H9 (cell line): ENCODE results near the gene WDR64. TPM values are rescaled to one million over a fixed set of nuclear protein-coding genes. Genes with fewer than 3 reads are reported as not detected.
"Not testable (repeated sequence)": the region's sequence is repeated elsewhere in the genome, so short reads cannot be mapped to it uniquely, and the experiment has no call there.

Experiments used
- DNase-seq: peaks from one replicate; pipeline ENCODE4 v3.0.0-alpha.2; 2017
- H2AFZ ChIP-seq: one replicate; pipeline ENCODE4 v1.6.1; 2013; ENCODE audit warnings: mild to moderate bottlenecking, low read length, control low read depth, moderate library complexity
- H2AK5ac ChIP-seq: 2 replicates; pipeline ENCODE4 v1.6.1; 2013; ENCODE audit warnings: low read length, control low read depth, mixed read lengths; ENCODE audit not compliant: insufficient read length
- H2BK120ac ChIP-seq: one replicate; pipeline ENCODE4 v1.6.1; 2013; ENCODE audit warnings: low read depth, mild to moderate bottlenecking, low read length, control low read depth, inconsistent platforms; ENCODE audit not compliant: poor library complexity, severe bottlenecking
- H2BK12ac ChIP-seq: 2 replicates; pipeline ENCODE4 v1.6.1; 2013; ENCODE audit warnings: low read length, control low read depth, mixed read lengths, low read depth; ENCODE audit not compliant: insufficient read length
- H2BK15ac ChIP-seq: 2 replicates; pipeline ENCODE4 v1.6.1; 2013; ENCODE audit warnings: low read depth, low read length, control low read depth
- H2BK20ac ChIP-seq: one replicate; pipeline ENCODE4 v1.6.1; 2013; ENCODE audit warnings: low read depth, mild to moderate bottlenecking, low read length, control low read depth, inconsistent platforms; ENCODE audit not compliant: poor library complexity, severe bottlenecking
- H2BK5ac ChIP-seq: 2 replicates; pipeline ENCODE4 v1.6.1; 2013; ENCODE audit warnings: low read length, control low read depth, mixed read lengths; ENCODE audit not compliant: insufficient read length
- H3K14ac ChIP-seq: 2 replicates; pipeline ENCODE4 v1.6.1; 2013; ENCODE audit warnings: low read length, control low read depth; ENCODE audit not compliant: insufficient read depth
- H3K18ac ChIP-seq: 2 replicates; pipeline ENCODE4 v1.6.1; 2013; ENCODE audit warnings: low read depth, mild to moderate bottlenecking, mixed read lengths, low read length, control low read depth; ENCODE audit not compliant: insufficient read length
- H3K23ac ChIP-seq: 2 replicates; pipeline ENCODE4 v1.6.1; 2013; ENCODE audit warnings: low read length, control low read depth, mixed read lengths, low read depth; ENCODE audit not compliant: insufficient read length
- H3K23me2 ChIP-seq: 2 replicates; pipeline ENCODE4 v1.6.1; 2013; ENCODE audit warnings: low read depth, mild to moderate bottlenecking, mixed read lengths, low read length, control low read depth; ENCODE audit not compliant: insufficient read length, poor library complexity, severe bottlenecking
- H3K27ac ChIP-seq: 2 replicates; pipeline ENCODE4 v1.5.1; 2013; ENCODE audit warnings: low read length, control low read depth, mixed read lengths, low read depth; ENCODE audit not compliant: insufficient read length
- H3K27me3 ChIP-seq: 2 replicates; pipeline ENCODE4 v1.6.1; 2013; ENCODE audit warnings: low read length, control low read depth, inconsistent platforms; ENCODE audit not compliant: insufficient read depth
- H3K4ac ChIP-seq: 2 replicates; pipeline ENCODE4 v1.6.1; 2013; ENCODE audit warnings: low read depth, mild to moderate bottlenecking, control low read depth, inconsistent platforms, low read length, moderate library complexity
- H3K4me1 ChIP-seq: 2 replicates; pipeline ENCODE4 v1.6.1; 2013; ENCODE audit warnings: low read length, control low read depth, inconsistent platforms; ENCODE audit not compliant: insufficient read depth
- H3K4me2 ChIP-seq: 2 replicates; pipeline ENCODE4 v1.6.1; 2013; ENCODE audit warnings: low read length, control low read depth, mixed read lengths; ENCODE audit not compliant: insufficient read length, insufficient read depth
- H3K56ac ChIP-seq: 2 replicates; pipeline ENCODE4 v1.6.1; 2013; ENCODE audit warnings: low read depth, mild to moderate bottlenecking, mixed read lengths, low read length, control low read depth; ENCODE audit not compliant: insufficient read length
- H3K79me1 ChIP-seq: 2 replicates; pipeline ENCODE4 v1.6.1; 2013; ENCODE audit warnings: low read depth, mild to moderate bottlenecking, moderate library complexity, low read length, control low read depth, inconsistent platforms; ENCODE audit not compliant: insufficient read depth, poor library complexity, severe bottlenecking
- H3K79me2 ChIP-seq: 2 replicates; pipeline ENCODE4 v1.6.1; 2013; ENCODE audit warnings: low read length, control low read depth, inconsistent platforms; ENCODE audit not compliant: insufficient read depth
- H3K9ac ChIP-seq: 2 replicates; pipeline ENCODE4 v1.6.1; 2013; ENCODE audit warnings: low read length, control low read depth, mixed read lengths; ENCODE audit not compliant: insufficient read length; ENCODE audit errors: extremely low read depth
- H3K9me3 ChIP-seq: one replicate; pipeline ENCODE4 v1.6.1; 2013; ENCODE audit warnings: low read depth, low read length, inconsistent platforms; ENCODE audit not compliant: control insufficient read depth
- H3T11ph ChIP-seq: one replicate; pipeline ENCODE4 v1.6.1; 2013; ENCODE audit warnings: mild to moderate bottlenecking, low read length, control low read depth, inconsistent platforms
- H4K20me1 ChIP-seq: one replicate; pipeline ENCODE4 v1.6.1; 2013; ENCODE audit not compliant: control insufficient read depth, insufficient read length, insufficient read depth
- H4K5ac ChIP-seq: 2 replicates; pipeline ENCODE4 v1.6.1; 2013; ENCODE audit warnings: low read depth, mild to moderate bottlenecking, mixed read lengths, low read length, control low read depth; ENCODE audit not compliant: insufficient read length
- H4K8ac ChIP-seq: replicated peaks from 2 replicates; pipeline ENCODE4 v1.6.1; 2013; ENCODE audit warnings: low read length, control low read depth, mixed read lengths, low read depth; ENCODE audit not compliant: insufficient read length
- H4K91ac ChIP-seq: 2 replicates; pipeline ENCODE4 v1.6.1; 2013; ENCODE audit warnings: low read depth, mild to moderate bottlenecking, moderate library complexity, mixed read lengths, low read length, control low read depth; ENCODE audit not compliant: insufficient read length
- H3K27ac Mint-ChIP-seq, 3 experiments: 2 replicates in 2 of 3; 3 replicates in 1 of 3; pipeline ENCODE4 v1.8.0; 2020 to 2021; ENCODE audit warnings: mixed read lengths in 3 of 3, mild to moderate bottlenecking in 1 of 3, moderate library complexity in 1 of 3
- H3K27me3 Mint-ChIP-seq: 2 replicates; pipeline ENCODE4 v1.8.0; 2021; ENCODE audit warnings: low read depth, mild to moderate bottlenecking, moderate library complexity, mixed read lengths
- H3K36me3 Mint-ChIP-seq, 3 experiments: 2 replicates in 2 of 3; 3 replicates in 1 of 3; pipeline ENCODE4 v1.8.0; 2020 to 2021; ENCODE audit warnings: low read depth in 3 of 3, mixed read lengths in 3 of 3; ENCODE audit not compliant: insufficient read depth in 1 of 3
- H3K4me1 Mint-ChIP-seq, 2 experiments: 2 replicates each; pipeline ENCODE4 v1.8.0; 2020; ENCODE audit warnings: mixed read lengths in 2 of 2
- H3K4me3 Mint-ChIP-seq, 2 experiments: 2 replicates in 1 of 2; 3 replicates in 1 of 2; pipeline ENCODE4 v1.8.0; 2020 to 2021; ENCODE audit warnings: mild to moderate bottlenecking in 2 of 2, mixed read lengths in 2 of 2, moderate library complexity in 1 of 2
- H3K9me3 Mint-ChIP-seq, 2 experiments: 2 replicates in 1 of 2; 3 replicates in 1 of 2; pipeline ENCODE4 v1.8.0; 2020; ENCODE audit warnings: mild to moderate bottlenecking in 2 of 2, mixed read lengths in 2 of 2, moderate library complexity in 1 of 2
- CTCF ChIP-seq: fragments of 200-600 bp; sonication (generic); conservative IDR thresholded peaks from 3 replicates; pipeline ENCODE4 v1.8.0; 2021; ENCODE audit warnings: antibody characterized with exemption, mild to moderate bottlenecking
- WGBS: extraction: QIAGEN DNeasy Blood & Tissue Kit; methylation state at CpG from one replicate; pipeline ENCODE4 v1.1.7; 2013; ENCODE audit warnings: missing lambda C conversion rate, low lambda C conversion rate, mixed read lengths; ENCODE audit not compliant: insufficient read length; ENCODE audit errors: extremely low coverage; 5-methylcytosine and 5-hydroxymethylcytosine counted together
- total RNA-seq: library from RNA; stranded (reverse); gene quantifications from 2 replicates; pipeline ENCODE4 v1.2.1, GENCODE V29; 2021

Gene WDR64
- total RNA-seq, 1 experiment from 2014 or later: not detected

DNA sequence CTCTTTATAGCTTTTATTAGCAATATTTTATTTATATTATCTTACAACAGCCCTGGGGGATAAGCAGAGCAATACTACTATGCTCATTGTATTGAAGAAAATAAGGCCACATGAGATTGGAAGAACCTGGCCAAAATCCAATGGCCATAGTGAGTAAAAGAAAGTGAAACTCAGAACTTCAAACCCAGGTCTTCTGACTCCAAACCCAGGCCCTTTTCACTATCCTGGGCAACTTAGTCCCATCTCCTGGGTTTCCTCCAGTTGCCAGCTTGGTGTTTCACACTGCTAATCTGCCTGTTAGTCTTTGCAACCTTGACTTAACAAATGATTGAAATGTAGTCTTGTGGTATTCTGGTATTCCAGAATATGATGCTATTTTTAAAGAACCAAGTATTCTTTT lies 173.5 kb downstream of the WDR64 start:
- H2AFZ ChIP-seq: no peak overlapping the region
- no peak overlapping the region for H2BK5ac ChIP-seq
- no peak overlapping the region for H3K23ac ChIP-seq
- Mint-ChIP-seq H3K27me3 (peaks cover 1% of the 10 kb centered on the region; the same call in 1 of the 2 replicates), H3K4me1 (peaks cover 0 to 3% of the 10 kb centered on the region in 2 experiments; a peak in 1 of 4 replicates), H3K36me3 (no peaks in the 10 kb centered on the region), H3K9me3 (no peaks in the 10 kb centered on the region), H3K27ac (no peak overlapping the region), H3K4me3 (no peak overlapping the region)
- H3K27ac ChIP-seq: no peak overlapping the region
- H4K8ac ChIP-seq: no peak overlapping the region
- H3K14ac ChIP-seq: no peak overlapping the region
- no peak overlapping the region for H3K4me2 ChIP-seq
- H4K20me1 ChIP-seq: no peaks in the 10 kb centered on the region
- no peaks in the 10 kb centered on the region for H3K9me3 ChIP-seq
- H2BK120ac ChIP-seq: no peak overlapping the region
- H2AK5ac ChIP-seq: no peak overlapping the region
- no peak overlapping the region for H4K5ac ChIP-seq
- H3K79me2 ChIP-seq: no peaks in the 10 kb centered on the region
- no peak overlapping the region for H3K4ac ChIP-seq
- no peak overlapping the region for H2BK15ac ChIP-seq
- H4K91ac ChIP-seq: no peak overlapping the region
- H3K9ac ChIP-seq: no peak overlapping the region
- no peaks in the 10 kb centered on the region for H3K4me1 ChIP-seq
- no peak for TF ChIP-seq CTCF
- H3T11ph ChIP-seq: no peak overlapping the region
- no peaks in the 10 kb centered on the region for H3K23me2 ChIP-seq
- H2BK20ac ChIP-seq: no peak overlapping the region
- no peak overlapping the region for H3K56ac ChIP-seq
- H3K79me1 ChIP-seq: no peaks in the 10 kb centered on the region
- H2BK12ac ChIP-seq: no peak overlapping the region
- H3K27me3 ChIP-seq: no peaks in the 10 kb centered on the region
- no peak overlapping the region for H3K18ac ChIP-seq
- no peak for DNase-seq

DNA sequence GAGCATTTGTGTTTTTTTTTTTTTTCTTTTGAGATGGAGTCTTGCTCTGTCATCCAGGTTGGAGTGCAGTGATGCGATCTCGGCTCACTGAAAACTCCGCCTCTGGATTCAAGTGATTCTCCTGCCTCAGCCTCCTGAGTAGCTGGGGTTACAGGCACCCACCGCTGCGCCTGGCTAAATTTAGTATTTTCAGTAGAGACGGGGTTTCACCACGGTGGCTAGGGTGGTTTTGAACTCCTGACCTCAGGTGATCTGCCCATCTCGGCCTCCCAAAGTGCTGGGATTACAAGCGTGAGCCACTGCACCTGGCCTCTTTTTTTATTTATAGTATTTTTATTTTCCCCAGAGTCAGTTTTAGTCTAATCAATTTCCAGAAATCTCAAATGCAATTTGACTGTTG lies 174.5 kb downstream of the WDR64 start:
- H3K27me3 Mint-ChIP-seq, H3K14ac ChIP-seq, H3K36me3 Mint-ChIP-seq, H3K9me3 Mint-ChIP-seq, H3K18ac ChIP-seq, H3T11ph ChIP-seq, DNase-seq, H3K27ac Mint-ChIP-seq, H3K56ac ChIP-seq, H3K9me3 ChIP-seq, H3K4ac ChIP-seq, H2BK5ac ChIP-seq, H3K9ac ChIP-seq, H2BK12ac ChIP-seq, H4K91ac ChIP-seq, H3K79me1 ChIP-seq, H2BK120ac ChIP-seq, H4K8ac ChIP-seq, H3K23me2 ChIP-seq, H3K4me1 Mint-ChIP-seq, H2BK20ac ChIP-seq, H4K5ac ChIP-seq, H3K4me2 ChIP-seq, H3K4me1 ChIP-seq, H2BK15ac ChIP-seq, H3K79me2 ChIP-seq, H3K27me3 ChIP-seq, H3K27ac ChIP-seq, H4K20me1 ChIP-seq, H3K4me3 Mint-ChIP-seq, H2AFZ ChIP-seq, H2AK5ac ChIP-seq, H3K23ac ChIP-seq: not testable (repeated sequence)
- WGBS: no CpG with 5 or more reads among the region's 9 CpGs
